HuH-7 (cell line): ENCODE results near the gene PDLIM5.
"Not testable (repeated sequence)": the region's sequence is repeated elsewhere in the genome, so short reads cannot be mapped to it uniquely, and the experiment has no call there.

ENCODE experiments used
- DNase-seq: peaks from one replicate; pipeline ENCODE4 v3.0.0; 2011; ENCODE audit warnings: low spot score

Gene PDLIM5, protein sequence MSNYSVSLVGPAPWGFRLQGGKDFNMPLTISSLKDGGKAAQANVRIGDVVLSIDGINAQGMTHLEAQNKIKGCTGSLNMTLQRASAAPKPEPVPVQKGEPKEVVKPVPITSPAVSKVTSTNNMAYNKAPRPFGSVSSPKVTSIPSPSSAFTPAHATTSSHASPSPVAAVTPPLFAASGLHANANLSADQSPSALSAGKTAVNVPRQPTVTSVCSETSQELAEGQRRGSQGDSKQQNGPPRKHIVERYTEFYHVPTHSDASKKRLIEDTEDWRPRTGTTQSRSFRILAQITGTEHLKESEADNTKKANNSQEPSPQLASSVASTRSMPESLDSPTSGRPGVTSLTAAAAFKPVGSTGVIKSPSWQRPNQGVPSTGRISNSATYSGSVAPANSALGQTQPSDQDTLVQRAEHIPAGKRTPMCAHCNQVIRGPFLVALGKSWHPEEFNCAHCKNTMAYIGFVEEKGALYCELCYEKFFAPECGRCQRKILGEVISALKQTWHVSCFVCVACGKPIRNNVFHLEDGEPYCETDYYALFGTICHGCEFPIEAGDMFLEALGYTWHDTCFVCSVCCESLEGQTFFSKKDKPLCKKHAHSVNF

DNA sequence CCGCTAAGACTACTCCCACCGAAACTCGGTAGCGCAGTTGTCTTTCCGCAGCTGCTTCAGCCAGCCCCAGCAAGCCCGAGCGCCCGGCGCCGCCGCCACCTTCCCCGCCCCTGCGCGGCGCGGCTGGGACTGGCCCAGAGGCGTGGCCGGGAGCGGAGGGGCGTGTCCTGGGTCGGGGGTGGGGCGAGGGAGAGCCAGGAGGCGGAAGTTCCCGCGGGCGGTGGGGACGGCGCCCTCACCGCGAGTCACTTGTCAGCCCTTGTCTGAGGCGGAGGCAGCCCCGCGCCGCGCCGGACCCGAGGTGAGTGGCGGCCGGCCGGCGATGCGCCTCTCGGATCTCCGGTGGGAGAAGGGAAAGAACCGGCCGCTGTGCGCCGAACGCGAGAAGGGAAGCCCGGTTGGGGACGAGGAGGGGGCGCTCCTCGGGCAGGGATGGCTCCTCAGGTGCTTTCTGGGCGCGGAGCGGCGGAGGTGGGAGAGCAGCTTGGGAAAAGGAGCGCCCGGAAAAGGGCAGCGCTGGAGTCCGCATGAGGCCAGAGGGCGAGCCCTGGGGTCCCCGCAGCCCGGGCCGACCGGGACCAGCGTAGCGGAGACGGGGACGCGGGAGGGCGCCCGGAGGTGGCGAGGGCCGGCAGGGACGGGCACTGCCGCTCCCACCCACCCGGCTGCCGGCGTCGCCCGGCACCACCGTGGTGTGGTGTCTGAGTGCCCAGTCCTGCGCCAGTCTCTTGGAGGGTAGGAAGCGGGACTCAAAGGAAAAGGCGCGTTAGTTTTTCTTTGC is at the start of gene PDLIM5:
TSS of gene PDLIM5 (plus strand) at position 248 of the 781 bp plus-strand sequence. CDS start 3,347 bp downstream, outside the sequence.
- peak; percentile 73 for DNase-seq

DNA sequence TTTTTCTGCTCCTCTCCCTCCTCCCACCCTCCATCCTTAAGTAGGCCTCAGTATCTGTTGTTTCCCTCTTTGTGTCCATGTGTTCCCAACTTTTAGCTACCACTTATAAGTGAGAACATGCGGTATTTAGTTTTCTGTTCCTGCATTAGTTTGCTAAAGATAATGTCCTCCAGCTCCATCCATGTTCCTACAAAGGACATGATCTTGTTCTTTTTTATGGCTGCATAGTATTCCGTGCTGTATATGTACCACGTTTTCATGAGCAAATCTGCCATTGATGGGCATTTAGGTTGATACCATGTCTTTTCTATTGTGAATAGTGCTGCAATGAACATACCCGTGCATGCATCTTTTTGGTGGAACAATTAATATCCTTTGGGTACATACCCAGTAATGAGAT is 49.3 kb upstream of the PDLIM5 start:
- DNase-seq, result not testable (repeated sequence)

DNA sequence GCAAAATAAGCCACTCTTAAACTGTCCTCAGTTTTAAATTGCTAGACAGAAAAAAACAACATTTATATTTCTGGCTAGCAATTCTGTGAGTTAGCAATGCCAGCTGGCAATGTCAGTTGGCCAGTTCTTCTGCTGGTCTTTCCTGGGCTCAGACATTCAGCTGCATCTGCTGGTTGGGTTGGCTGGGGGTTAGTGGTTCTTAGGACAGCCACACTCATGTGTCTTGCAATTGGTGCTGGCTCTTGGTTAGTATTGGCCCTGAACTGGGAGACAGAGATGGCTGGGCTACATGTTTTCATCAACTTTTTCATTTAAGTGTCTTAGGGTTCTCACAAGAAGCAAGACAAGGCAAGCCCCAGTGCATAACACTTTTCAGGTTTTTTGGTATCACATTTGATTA is 48.0 kb upstream of the PDLIM5 start:
- no peak for DNase-seq

DNA sequence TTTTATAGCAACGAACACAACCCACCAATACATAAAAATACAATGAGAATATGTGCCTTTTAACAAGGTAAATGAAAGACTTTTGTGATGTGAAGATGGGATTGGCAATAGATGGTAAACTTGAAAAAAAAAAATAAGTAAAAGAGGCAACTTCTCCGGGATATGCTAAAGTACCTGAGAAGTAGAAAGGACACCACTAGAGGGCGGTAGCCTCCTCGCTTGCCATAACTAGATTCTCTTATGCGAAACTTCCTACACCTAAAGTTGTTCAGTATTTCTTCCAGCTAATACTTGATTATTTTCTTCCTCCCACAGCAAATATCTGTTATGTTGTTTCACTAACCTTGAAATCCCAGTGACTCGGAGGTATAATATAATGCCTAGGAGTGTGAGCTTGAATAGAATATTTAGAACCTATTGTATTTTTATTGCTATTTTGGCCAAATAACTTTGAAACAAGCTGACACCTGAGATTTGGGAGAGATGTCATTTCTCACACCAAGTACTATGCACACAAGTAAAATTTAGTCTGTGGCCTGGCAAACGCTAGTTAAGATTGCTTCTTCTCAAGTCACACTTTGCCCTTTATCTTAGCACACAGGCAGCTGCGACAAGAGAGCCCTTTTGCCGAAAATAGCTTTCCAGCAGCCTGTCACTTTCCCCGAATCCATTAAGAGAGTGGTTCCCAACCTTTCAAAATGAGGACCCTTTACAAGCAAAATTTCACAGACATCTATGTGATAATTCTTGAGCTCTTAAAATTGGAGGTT is 44.9 kb upstream of the PDLIM5 start:
- no peak for DNase-seq

DNA sequence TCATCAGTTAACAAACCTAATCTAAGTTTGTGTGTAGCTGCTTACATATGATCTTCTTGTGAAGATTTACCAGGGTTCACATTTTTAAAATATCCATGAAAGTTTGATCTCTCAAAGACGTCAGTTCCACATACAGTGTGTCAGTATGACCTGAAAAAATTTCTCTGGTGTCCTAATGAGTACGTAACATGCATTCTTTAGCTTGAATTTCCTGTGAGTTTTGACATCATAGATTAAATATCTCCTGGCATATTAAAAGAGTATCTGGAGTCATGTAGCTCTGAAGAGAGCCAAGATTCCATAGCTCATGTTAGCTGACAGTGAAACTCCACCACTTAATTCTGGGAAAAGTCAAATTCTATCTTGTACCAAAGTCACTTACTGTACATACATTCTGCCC is 43.9 kb upstream of the PDLIM5 start:
- DNase-seq, result no peak

DNA sequence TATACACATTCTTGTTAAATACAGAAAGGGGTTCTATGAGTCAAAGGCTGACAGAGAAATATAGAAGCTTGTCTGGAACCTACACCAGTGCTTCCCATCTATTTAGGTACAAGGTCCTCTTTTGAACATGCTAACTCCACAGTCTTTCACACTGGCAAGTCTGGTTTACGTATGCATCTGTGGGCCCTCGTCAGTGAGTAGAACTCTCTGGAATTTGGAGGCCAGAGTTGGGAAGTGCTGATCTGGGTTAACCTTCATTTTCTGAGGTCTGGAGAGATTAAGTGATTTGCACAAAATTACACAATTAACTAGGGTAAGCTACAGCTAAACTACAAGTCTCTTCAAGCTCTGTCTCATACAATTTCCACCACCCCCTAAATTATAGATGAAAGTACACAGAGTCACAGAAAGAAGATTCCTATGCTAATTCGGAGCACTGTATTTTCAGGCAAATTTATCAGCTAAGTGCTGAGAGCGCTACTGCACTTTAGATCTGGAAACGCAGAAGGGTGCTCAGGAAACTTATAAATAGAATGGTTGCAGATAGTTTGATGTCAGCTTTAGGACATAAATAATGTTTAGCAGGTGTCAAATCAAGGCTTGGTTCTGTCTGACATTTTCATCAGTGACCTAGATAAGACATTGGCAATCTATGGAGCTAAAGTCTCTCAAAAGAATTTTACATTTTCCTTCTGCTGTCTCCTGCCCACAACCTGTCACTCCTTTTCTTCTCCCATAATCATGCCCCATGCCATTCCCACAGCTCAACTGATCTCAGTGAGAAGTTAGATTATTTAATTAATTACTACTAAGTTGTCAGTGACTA is 43.0 kb upstream of the PDLIM5 start:
- no peak for DNase-seq

DNA sequence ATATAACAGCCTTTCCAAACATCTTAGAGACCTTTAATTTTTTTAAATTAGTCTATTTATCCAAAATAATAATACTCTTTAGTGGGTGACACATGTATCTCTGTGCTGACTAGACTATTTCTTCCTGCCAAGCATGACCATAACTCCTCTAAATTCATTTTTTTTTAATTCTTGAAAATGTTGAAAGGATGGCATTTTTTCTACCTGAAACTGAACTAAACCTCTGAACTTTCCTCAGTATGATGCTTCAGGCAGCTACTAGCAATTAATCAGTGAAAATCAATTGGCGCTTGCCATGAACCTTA is 42.4 kb upstream of the PDLIM5 start:
- DNase-seq, result no peak

DNA sequence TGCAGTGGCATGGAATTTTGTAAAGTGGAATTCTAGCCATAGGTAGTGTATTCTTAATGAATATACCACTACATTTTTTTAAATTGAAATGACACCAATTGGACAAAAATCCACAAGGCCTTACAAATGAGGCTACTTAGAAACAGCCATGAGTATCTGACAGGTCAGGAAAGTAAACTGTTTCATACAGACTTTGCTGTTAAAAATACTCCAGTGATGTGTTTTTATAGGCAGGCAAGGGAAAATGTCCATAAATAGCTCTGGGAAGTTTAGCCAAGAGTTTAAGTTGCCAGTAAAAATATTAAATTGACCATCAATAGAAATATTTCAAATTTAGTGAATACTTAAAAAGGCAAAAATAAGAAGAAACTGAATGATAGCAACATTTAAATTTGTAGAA is 41.8 kb upstream of the PDLIM5 start:
- no peak for DNase-seq

DNA sequence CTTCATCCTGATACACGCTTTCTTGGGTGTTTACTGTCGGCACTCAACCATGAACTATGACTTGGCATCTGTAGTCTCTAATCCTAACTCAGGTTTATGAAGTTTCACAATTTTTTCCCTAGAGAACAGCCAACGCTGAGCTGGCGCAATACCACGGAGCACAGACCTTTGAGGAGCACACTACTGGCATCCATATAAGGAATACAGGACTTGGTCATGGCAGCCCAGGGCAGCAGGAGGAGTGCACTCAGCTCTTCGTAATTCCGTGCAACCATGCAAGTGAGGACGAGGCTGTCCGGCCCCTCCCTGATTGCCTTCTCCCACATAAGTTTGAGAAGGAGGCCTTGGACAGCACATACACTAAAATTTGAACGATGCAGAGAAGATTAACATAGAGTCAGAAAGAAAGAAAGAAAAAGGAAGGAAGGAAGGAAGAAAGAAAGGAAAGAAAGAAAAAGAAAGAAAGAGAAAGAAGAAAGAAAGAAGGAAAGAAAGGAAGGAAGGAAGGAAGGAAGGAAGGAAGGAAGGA is 41.0 kb upstream of the PDLIM5 start:
- DNase-seq, result peak; percentile 29

DNA sequence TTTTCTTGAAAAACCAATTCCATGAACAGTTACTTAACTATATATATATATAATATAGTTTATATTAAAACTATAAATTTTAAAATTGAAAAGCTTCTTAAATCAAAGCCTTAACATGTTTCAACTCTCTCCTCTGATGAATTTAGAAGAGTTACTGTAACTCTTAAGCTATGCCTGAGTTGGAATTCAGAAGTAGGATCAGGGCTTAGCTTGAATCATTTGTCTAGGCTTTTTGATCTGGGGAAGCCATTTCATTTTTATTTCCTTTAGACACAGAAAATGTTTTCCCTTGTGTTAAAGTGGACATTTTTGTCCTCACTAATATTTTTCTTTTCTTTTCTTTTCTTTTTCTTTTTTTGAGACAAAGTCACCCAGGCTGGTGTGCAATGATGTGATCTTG is 40.4 kb upstream of the PDLIM5 start:
- no peak for DNase-seq

DNA sequence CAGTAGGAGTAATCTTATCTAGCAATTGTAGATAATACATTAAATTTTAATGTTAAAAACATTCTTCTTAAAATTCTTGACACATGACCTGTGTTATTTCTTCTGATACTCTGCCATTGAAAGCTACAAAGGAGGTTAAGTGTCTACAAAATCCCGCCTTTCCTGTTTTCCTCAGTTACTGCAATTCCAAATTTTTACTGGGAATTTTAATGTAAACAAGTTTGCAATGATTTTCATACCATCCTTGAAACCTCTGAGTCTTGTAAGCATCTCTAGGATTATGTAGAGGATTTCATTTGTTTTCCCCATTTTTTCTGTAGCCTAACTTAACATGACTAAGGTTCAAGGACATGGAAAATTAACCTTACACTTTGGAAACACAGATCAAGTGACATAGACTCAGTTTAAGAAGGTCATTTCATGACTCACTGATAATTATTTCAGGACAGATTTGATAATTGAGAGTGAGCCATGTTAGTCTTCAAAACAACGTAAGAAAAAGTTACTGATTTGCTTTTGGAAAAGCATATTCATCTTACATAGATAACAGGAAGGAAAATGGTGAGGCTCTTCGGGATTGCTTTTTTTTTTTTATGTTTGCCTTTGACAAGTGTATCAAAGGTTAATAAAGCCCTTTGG is 39.6 kb upstream of the PDLIM5 start:
- no peak for DNase-seq

DNA sequence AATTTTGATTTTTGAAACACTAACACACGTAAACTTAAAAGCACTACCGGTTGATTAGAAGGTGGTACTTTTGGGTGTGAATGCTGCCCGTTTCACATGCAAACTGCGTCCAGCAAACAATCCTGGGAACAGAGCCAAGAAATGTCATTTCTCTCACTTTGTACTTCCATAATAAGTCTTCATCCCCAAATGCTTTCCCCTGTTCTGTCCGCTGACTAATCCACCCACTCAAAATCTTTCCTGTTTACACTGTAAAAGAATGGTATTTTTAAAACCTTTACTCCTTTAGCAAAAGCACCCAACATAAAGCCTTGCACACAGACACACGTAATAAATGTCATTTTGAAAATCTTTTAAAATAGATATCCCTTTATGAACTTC is 39.1 kb upstream of the PDLIM5 start:
- no peak for DNase-seq

DNA sequence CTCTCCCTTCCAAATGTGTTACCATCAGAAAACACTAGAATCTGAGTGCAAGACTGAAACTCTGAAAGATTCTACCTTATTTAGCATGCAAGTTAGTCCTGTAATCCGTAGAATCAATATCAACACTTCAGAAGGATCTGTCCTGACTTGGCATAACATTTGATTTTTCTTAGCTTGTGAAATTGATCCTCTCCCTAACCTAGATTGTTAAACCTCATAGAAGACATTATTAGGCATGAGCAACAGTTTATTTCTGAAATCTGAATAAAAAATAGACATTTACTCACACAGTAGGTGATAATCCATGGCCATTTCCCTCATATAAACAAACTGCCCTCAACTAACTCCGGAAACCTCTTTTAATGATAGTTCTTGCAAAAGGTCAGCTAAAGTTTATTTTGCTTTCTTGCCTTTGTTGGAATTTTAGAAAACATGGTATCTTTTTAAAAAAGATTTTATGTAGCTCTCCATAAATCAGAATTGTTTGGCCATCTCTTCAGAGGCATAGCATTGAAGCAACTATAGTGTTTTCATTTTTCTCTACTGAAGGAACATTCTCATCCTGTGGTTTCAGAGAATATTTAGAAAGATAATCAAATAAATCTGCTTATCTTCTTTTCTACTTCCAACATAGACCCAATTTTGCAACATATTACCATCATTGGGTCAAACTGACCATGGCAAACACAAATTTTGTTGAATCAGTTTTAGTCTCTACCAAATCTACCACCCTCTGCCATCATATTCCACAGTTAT is 38.5 kb upstream of the PDLIM5 start:
- no peak for DNase-seq

DNA sequence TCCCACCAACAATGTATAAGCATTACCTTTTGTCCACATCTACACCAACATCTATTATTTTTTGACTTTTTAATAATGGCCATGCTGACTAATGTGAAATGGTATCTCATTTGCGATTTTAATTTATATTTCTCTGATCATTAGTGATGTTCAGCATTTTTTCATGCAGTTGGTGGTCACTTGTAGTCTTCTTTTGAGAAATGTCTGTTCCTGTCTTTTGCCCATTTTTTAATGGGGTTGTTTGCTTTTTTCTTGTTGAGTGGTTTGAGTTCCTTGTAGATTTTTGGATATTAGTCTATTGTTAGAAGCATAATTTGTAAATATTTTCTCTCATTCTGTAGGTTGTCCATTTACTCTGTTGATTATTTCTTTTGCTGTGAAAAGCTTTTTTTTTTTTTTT is 36.8 kb upstream of the PDLIM5 start:
- no peak for DNase-seq

DNA sequence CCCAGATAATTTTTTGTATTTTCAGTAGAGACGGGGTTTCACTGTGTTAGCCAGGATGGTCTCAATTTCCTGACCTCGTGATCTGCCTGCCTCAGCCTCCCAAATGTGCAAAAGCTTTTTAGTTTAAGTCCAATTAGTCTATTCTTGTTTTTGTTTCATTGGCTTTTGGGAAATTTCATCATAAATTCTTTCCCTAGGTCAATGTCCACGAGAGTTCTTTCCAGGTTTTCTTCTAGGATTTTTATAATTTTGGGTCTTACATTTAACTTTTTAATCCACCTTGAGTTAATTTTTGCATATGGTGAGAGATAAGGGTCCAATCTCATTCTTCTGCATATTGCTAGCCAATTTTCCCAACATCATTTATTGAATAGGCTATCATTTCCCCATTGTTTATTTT is 36.3 kb upstream of the PDLIM5 start:
- no peak for DNase-seq

DNA sequence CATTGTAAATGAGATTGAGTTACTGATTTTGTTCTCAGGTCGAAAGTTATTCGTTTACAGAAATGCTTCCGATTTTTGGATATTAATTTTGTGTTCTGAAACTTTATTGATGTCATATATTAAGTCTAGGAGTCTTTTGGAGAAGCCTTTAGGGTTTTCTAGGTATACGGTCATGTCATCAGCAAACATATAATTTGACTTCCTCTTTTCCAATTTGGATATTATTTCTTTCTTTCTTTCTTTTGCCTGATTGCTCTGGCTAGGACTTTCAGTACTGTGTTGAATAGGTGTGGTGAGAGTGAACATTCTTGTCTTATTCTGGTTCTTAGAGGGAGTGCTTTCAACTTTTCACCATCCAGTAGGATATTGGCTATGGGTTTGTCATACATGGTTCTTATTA is 35.4 kb upstream of the PDLIM5 start:
- no peak for DNase-seq

DNA sequence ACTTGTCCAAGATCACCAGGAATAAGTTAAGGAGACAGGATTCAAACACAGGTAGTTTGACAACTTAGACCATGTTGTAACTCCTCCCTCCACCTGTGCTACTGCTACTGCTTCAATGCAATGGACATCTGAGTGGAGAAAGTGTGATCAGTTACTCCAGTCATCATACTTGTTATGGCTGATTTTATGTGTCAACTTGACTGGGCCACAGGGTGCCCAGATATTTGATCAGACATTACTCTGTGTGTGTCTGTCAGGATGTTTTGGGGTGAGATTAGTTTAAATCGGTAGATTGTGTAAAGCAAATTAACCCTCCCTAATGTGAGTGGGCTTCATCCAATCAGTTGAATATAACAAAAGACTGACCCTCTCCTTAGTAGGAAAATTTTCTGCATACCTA is 34.8 kb upstream of the PDLIM5 start:
- no peak for DNase-seq

DNA sequence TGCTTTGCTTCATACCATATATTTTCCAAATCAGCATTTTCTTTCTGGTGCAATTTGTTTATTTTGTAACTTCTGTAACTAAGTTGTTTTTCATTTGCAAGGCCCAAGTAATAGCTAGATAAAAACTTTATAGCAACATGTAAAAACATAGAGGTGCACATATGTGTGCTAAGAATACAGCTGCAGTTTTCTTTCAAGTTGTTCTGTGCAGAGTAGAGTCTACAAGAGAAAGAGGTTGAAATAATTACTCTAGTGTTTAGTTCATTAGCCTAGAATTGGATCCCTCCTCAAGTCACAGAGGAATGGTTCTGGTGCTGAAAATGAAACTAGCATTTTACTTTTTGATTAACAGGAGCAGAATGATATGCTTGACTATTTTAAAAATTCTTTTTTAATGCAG is 32.2 kb upstream of the PDLIM5 start:
- no peak for DNase-seq

DNA sequence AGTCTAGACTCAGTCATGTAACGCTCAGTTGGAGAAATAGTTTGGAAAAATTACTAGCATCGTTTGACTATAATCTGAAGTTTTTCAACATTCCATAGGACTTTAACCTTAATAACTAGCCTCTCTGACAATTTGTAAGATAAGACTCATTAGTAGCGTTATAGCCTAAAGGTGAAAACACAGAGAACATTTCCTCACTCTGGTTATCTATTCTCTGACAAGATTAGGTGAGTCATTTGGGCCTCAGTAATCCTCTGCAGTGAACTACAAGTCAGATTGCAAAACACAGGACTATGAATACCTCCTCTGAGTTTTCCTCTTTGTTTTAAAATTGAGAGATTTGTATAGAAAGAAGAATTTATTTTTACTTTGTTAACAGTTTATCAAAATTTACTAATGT is 31.8 kb upstream of the PDLIM5 start:
- DNase-seq, result no peak

DNA sequence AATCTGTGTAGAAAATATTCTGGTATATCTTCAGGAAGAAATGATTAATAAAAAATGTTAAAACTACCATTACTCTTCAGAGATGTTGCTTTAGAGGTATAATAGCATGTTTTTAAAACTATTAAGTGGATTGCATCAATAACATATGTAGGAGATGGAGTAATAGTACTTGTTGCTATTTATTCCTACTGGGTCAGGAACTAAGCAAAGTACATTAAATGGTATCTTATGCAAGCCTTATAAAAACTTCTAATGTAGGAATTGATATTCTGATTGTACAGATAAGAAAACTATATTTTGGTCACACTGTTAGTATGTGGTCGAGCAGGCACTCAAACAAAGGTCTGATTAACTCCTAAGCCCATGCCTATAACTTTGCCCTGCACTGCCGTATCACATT is 31.4 kb upstream of the PDLIM5 start:
- DNase-seq, result no peak
